HG03571 (cell line): Measurements from ENCODE around the gene MOGAT1.
"Not testable (repeated sequence)": the region's sequence is repeated elsewhere in the genome, so short reads cannot be mapped to it uniquely, and the experiment has no call there.

Experiments used
- ATAC-seq: cut with Tn5 transposase; IDR thresholded peaks from one replicate; pipeline ENCODE4 v1.9.1; 2021; ENCODE audit not compliant: unreplicated experiment

Gene MOGAT1

GRCh38 chr2:222738809-222739208 lies 67.4 kb downstream of the MOGAT1 start:
- ATAC-seq = no peak

GRCh38 chr2:222739939-222740338 lies 68.5 kb downstream of the MOGAT1 start:
- no peak for ATAC-seq

DNA sequence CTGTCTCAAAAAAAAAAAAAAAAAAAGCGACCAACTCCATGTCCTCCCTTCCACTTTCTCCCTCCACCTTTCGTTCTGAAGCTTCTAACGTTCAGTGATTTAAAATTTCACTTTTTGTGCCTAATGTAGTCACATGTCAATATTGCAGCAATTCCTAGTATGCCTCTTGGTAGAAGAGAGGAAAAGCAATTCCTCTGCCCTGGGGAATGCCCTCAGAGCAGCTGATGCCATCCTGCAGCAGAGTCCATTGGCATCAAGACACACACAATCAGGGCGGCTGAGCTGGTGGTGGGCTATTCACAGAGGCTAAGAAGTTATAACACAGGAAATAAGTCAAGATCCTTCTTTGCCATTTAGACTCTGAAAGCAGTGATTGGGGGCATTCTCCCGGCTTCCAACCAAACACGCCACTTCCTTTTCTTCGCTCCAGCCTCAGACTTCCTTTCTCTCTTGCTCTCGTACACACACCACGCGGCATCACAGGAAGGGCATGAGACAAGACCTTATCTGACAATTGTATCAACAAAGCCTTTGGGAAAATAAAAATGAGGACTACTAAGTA lies 71.9 kb downstream of the MOGAT1 start:
- no peak for ATAC-seq

DNA sequence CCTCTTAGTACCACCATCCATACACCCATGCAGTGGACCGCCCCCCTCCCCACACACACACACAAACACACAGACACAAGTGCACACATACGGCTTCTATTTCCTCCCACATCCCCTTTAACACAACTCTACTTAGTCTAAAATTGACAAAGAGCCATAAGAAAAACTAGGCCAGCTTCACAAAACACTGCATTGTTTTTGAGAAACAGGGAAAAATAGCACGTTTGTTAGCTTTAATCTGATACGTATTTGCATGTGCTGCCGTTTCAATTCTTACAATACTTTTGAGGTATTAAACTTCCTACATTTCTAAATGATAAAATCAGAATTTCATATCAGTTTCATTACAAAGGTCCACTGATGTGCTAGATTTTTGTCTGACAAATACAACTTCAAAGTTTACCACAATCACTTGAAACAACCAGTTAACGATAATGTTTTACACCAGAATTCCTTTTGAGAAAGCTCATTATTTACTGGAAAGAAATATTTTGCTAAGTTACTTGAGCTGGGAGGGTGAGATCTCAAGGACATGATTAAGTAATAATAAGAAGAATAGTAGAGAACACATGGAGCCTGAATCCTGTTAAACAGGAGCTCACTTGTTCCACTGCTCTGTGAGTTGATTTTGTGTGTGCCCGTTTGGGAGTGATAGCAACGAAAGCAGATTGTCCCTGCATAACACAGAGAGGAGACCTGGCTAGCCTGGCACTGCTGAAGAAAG lies 74.5 kb downstream of the MOGAT1 start:
- no peak for ATAC-seq

DNA sequence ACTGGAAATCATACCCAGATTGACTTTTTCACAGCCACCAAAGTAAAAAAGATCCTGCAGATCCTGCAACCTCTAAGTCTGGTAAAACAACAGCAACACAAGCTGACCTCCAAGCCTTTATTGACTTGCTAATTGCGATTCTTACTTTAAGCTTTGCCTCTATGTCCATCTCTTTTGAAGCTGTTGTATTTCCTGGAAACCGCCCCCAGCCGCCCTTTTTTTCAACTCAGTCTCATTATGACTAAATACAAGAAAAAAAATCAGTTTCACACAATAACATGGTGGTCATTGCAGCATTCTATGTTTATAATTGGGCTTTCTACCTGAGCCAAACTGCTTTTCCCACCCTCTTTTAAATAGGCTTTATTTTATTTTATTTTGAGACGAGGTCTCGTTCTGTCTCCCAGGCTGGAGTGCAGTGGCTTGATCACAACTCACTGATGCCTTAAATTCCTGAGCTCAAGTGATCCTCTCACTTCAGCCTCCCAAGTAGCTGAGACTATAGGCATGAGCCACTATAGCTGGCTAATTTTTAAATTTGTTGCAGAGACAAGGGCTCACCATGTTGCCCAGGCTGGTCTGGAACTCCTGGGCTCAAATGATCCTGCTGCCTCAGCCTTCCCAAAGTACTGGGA lies 76.2 kb downstream of the MOGAT1 start:
- no peak for ATAC-seq

- ATAC-seq = no peak
These were observed 79.1 kb downstream of the MOGAT1 start for GRCh38 chr2:222750533-222750932.

DNA sequence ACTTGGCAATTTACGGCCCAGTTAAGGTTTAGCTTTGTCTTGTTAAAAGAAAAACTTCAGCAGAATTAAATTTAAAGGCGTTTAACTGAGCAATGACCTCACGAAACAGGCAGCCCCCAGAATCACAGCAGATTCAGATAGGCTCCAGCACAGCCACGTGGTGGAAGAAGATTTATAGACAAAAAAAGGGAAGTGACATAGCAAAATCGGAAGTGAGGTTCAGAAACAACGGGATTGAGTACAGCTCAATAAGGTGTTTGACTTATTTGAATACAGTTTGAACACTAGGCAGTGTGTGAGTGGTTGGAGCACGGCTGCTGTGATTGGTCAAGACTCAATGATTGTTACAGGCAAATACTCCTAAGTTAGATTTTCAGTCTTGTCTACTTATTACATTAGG lies 79.8 kb downstream of the MOGAT1 start:
- ATAC-seq = no peak

GRCh38 chr2:222751821-222752719 lies 80.6 kb downstream of the MOGAT1 start:
- ATAC-seq = no peak

DNA sequence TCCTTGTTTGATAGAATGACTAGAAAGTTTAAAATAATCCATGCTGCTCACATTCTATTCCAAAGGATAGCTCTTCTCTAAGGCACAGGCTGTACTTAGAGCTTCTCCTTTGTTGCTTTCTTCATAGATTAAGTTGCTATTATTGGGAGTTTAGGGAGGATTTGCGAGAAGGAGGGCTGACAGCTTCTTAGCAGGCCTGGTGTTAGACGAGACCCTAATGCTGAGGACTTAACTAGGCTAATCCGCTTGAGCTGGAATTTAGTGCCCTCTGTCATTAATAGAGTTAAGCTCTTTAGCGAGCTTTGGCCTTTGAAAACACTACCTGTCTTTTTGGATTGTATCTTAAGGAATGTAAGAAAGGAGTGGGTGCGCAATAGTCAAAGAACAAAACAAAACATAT lies 81.3 kb downstream of the MOGAT1 start:
- ATAC-seq = no peak

DNA sequence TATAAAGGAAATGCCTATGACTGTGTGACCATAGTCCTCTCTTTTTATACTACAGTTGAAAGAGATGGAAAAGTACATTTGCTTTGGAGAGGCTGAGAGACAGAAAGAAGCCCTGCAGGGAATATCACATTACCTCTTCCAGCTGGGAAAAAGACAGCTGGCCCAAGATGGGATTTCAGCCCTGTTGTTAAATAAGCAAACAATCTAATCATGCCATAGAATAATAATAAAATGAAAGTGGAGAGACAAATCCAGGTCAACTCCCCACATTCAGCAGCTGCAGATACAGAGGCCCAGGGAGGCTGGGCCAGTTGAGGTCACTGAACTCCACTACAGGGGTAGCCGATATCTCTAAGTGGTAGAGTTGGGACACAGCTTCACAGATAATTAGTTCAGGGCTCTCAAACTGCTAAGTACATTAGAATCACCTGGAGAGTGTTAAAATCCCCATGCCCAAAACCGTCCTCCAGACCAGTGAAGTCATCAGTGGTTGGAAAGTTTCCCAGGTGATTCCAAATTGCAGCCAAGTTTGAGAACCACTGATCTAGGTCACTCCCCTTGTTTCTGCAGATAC lies 81.9 kb downstream of the MOGAT1 start:
- no peak for ATAC-seq

DNA sequence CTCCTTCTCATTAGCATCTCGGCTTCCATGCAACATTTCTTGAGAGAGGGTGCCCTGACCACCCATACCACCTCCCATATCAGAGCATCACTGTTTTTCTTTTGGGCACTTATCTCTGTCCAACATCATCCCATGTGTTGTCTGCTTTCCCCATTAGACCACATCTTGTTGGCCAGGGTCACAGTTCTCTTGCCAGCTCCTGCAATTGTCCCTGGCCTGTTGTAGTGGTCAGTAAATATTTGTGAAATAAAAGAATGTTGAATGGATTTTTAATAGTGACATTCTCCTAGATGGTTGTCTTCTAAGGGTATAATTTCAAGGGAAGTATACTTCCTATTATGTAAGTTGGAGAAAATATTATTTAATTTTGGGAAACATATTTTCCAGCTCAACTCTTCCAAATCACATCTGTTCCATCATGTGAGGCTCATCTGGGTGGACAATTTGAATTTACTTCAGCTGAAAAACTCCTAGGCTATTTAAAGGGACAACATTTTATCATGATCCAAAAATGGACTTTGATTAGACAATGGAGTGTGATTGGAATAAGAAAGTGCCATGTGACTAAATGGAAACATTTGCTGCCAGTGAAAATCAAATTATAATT lies 83.0 kb downstream of the MOGAT1 start:
- no peak for ATAC-seq

DNA sequence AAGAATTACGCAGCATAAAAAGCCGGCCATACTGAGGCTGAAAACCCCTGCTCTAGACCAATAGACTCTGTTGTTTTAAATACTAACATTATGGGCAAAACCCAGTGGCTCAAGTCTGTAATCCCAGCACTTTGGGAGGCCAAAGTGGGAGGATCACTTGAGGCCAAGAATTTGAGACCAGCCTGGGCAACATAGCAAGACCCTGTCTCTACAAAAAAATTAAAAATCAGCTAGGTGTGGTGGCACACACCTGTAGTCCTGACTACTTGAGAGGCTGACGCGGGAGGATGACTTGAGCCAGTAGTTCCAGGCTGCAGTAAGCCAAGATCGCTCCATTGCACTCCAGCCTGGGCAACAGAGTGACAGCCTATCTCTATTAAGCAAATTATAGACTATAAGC lies 84.1 kb downstream of the MOGAT1 start:
- not testable (repeated sequence) for ATAC-seq

DNA sequence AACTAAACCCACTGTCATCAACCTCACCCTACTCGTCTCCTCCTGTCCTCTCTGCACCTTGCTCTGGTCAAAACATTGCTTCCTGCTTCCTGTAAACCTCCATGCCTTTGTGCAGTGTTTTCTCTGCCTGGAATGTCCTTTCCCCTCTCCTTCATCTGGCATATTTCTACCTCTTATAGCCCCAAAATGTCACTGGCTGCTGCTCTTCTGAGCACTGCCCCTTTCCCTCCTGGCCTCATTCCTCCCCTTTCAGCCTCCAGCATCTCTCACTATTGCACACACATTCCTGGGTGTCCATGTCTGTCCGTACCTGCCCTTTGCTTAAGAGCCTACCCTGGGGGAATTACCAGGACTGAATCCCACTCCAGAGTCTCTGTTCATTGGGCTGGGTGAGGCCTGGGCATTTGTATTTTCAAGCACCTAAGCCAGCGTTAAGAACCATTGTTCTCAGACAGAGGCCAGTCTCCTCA lies 84.9 kb downstream of the MOGAT1 start:
- no peak for ATAC-seq

DNA sequence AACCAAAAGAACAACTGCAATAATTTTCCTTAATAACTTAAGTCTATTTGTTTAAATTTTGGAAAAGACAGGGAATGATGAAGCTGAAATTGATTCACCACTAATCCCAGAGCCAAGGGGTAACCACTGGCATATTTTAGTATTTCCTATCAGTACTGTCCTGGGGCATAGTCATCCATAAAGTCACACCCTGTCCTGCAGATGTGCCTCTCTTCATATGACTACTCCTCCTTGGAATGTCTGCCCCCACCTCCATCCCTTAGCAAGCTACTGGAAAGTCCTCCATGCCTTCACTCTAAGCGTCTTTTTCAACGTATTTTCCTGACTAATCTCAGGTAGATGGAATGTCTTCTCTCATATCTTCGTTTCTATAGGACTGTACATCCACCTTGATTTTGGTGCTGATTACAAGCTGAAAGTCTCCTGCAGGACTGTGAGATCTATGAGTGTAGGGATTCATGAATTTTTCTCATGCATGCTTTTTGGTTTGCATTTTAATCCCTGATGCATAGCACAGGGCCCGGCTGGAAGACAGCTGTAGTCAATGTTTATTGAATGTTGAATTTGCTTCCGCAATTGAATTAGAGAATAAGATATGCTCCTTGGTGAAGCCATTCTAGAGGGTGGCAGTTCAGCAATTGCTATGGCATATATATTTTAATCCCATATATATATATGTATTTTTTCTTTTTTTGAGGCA lies 85.6 kb downstream of the MOGAT1 start:
- no peak for ATAC-seq
